ENCODE measurements around the gene BCOR.

DNA sequence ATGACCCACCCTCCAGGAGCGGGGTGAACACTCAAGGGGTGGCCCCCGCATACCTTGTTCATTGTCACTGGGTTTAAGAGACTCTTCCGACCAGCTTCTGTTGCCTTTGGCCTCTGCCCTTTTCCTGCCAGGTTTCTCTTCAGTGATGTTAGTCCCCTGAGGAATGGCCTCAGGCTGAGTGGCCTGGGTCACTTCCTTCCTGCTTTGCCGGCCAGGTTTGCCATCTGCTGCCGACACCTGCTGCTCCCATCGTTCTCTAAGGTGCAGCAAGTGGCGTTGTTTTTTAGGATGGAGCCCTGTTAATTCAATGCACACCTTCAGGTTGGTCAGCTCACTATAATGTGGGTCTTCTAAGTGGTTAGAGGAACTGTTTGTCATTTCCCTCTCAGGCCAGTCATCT is 34.2 kb downstream of the BCOR start:
- no peak for TF ChIP-seq POLR2AphosphoS5 (IDR thresholded peaks at IDR 0.05; ENCODE audit: low read depth, low read length)
- TF ChIP-seq, protein P1, sequence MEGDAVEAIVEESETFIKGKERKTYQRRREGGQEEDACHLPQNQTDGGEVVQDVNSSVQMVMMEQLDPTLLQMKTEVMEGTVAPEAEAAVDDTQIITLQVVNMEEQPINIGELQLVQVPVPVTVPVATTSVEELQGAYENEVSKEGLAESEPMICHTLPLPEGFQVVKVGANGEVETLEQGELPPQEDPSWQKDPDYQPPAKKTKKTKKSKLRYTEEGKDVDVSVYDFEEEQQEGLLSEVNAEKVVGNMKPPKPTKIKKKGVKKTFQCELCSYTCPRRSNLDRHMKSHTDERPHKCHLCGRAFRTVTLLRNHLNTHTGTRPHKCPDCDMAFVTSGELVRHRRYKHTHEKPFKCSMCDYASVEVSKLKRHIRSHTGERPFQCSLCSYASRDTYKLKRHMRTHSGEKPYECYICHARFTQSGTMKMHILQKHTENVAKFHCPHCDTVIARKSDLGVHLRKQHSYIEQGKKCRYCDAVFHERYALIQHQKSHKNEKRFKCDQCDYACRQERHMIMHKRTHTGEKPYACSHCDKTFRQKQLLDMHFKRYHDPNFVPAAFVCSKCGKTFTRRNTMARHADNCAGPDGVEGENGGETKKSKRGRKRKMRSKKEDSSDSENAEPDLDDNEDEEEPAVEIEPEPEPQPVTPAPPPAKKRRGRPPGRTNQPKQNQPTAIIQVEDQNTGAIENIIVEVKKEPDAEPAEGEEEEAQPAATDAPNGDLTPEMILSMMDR (IDR thresholded peaks at IDR 0.05), result no peak
- TF ChIP-seq FOSL2 (IDR thresholded peaks at IDR 0.05; ENCODE audit: borderline replicate concordance, low read depth), result no peak
- no peak for TF ChIP-seq SIN3A (IDR thresholded peaks at IDR 0.05; ENCODE audit: borderline replicate concordance, low read depth, low read length)
- no peak for TF ChIP-seq RAD21 (IDR thresholded peaks at IDR 0.05; ENCODE audit: low read length)
- TF ChIP-seq JUND (IDR thresholded peaks at IDR 0.05), result no peak
- TF ChIP-seq RXRA (IDR thresholded peaks at IDR 0.05; ENCODE audit: borderline replicate concordance, low read depth), result no peak
- no peak for TF ChIP-seq MAX (IDR thresholded peaks at IDR 0.05; ENCODE audit: low read depth)
- TF ChIP-seq, protein P2, sequence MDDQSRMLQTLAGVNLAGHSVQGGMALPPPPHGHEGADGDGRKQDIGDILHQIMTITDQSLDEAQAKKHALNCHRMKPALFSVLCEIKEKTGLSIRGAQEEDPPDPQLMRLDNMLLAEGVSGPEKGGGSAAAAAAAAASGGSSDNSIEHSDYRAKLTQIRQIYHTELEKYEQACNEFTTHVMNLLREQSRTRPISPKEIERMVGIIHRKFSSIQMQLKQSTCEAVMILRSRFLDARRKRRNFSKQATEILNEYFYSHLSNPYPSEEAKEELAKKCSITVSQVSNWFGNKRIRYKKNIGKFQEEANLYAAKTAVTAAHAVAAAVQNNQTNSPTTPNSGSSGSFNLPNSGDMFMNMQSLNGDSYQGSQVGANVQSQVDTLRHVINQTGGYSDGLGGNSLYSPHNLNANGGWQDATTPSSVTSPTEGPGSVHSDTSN (IDR thresholded peaks at IDR 0.05), result no peak
- TF ChIP-seq YY1 (IDR thresholded peaks at IDR 0.05; ENCODE audit: low read depth), result no peak
- no peak for TF ChIP-seq CHD2 (IDR thresholded peaks at IDR 0.05; ENCODE audit: low read length, partially characterized antibody)
- no peak for TF ChIP-seq USF2 (IDR thresholded peaks at IDR 0.05; ENCODE audit: borderline replicate concordance, low read depth, low read length)
